HepG2 (cell line): ENCODE data around the gene ZNF546. TPM values are rescaled to one million over a fixed set of nuclear protein-coding genes. Genes with fewer than 3 reads are reported as not detected.

Experiments used
- CAMTA2 ChIP-seq: sonication (generic); formaldehyde crosslinking; IDR thresholded peaks from 2 replicates; pipeline ENCODE4 v1.4.0; 2020; ENCODE audit warnings: mild to moderate bottlenecking, missing genetic modification reagents, borderline replicate concordance
- CCAR2 ChIP-seq: fragments of 200-400 bp; formaldehyde crosslinking; optimal IDR thresholded peaks from 2 replicates; pipeline ENCODE3; 2018; ENCODE audit warnings: low read depth, mild to moderate bottlenecking, low read length, moderate library complexity
- CENPT ChIP-seq: sonication (generic); formaldehyde crosslinking; IDR thresholded peaks from 2 replicates; pipeline ENCODE4 v1.8.0; 2022; ENCODE audit warnings: low read depth, mild to moderate bottlenecking, moderate library complexity, missing genetic modification reagents
- DMTF1 ChIP-seq: sonication (generic); formaldehyde crosslinking; IDR thresholded peaks from 2 replicates; pipeline ENCODE4 v1.4.0; 2020; ENCODE audit warnings: mild to moderate bottlenecking, missing genetic modification reagents
- IKZF4 ChIP-seq: sonication (generic); formaldehyde crosslinking; IDR thresholded peaks from 2 replicates; pipeline ENCODE4 v1.5.1; 2020; ENCODE audit warnings: borderline replicate concordance, mild to moderate bottlenecking, low read depth, missing genetic modification reagents; ENCODE audit errors: not compliant biosample characterization
- KDM3A ChIP-seq: IDR thresholded peaks from 2 replicates; pipeline ENCODE4 v1.6.1; 2018; ENCODE audit warnings: low read depth, missing compliant biosample characterization
- KDM5B ChIP-seq: sonication (generic); formaldehyde crosslinking; IDR thresholded peaks from 2 replicates; pipeline ENCODE4 v1.4.0; 2020; ENCODE audit warnings: missing genetic modification reagents, mild to moderate bottlenecking, borderline replicate concordance
- NR0B2 ChIP-seq: sonication (generic); formaldehyde crosslinking; IDR thresholded peaks from 2 replicates; pipeline ENCODE4 v1.4.0; 2020; ENCODE audit warnings: mild to moderate bottlenecking, missing genetic modification reagents
- NR2F2 ChIP-seq: IDR thresholded peaks from 2 replicates; pipeline ENCODE4 v1.6.1; 2012; ENCODE audit warnings: low read depth, inconsistent platforms, borderline replicate concordance
- ONECUT2 ChIP-seq: sonication (generic); formaldehyde crosslinking; IDR thresholded peaks from 2 replicates; pipeline ENCODE4 v1.4.0; 2020; ENCODE audit warnings: missing genetic modification reagents
- PLRG1 ChIP-seq: fragments of 450-650 bp; conservative IDR thresholded peaks from 2 replicates; pipeline ENCODE4 v1.6.1; 2016
- POGK ChIP-seq: sonication (generic); formaldehyde crosslinking; conservative IDR thresholded peaks from 2 replicates; pipeline ENCODE4 v1.8.0; 2022; ENCODE audit warnings: mild to moderate bottlenecking, moderate library complexity, missing genetic modification reagents
- RFXAP ChIP-seq: sonication (generic); formaldehyde crosslinking; IDR thresholded peaks from 2 replicates; pipeline ENCODE4 v1.4.0; 2020; ENCODE audit warnings: missing genetic modification reagents, borderline replicate concordance
- SAP130 ChIP-seq: IDR thresholded peaks from 2 replicates; pipeline ENCODE4 v1.6.1; 2016; ENCODE audit warnings: low read depth
- ZMYM3 ChIP-seq: sonication (generic); formaldehyde crosslinking; IDR thresholded peaks from 2 replicates; pipeline ENCODE4 v1.5.1; 2020; ENCODE audit warnings: mild to moderate bottlenecking, missing genetic modification reagents
- ZNF232 ChIP-seq: sonication (generic); formaldehyde crosslinking; IDR thresholded peaks from 2 replicates; pipeline ENCODE4 v1.4.0; 2020; ENCODE audit warnings: missing genetic modification reagents, borderline replicate concordance
- ZNF331 ChIP-seq: sonication (generic); formaldehyde crosslinking; IDR thresholded peaks from 2 replicates; pipeline ENCODE4 v1.4.0; 2020; ENCODE audit warnings: missing genetic modification reagents
- ZNF354B ChIP-seq: sonication (generic); formaldehyde crosslinking; IDR thresholded peaks from 2 replicates; pipeline ENCODE4 v1.8.0; 2022; ENCODE audit warnings: mild to moderate bottlenecking, missing genetic modification reagents
- ZNF362 ChIP-seq: sonication (generic); formaldehyde crosslinking; IDR thresholded peaks from 2 replicates; pipeline ENCODE4 v1.4.0; 2020; ENCODE audit warnings: missing genetic modification reagents, mild to moderate bottlenecking, borderline replicate concordance
- ZNF484 ChIP-seq: sonication (generic); formaldehyde crosslinking; IDR thresholded peaks from 2 replicates; pipeline ENCODE4 v1.5.1; 2020; ENCODE audit warnings: mild to moderate bottlenecking, low read depth, missing genetic modification reagents, borderline replicate concordance
- ZNF496 ChIP-seq: sonication (generic); formaldehyde crosslinking; IDR thresholded peaks from 2 replicates; pipeline ENCODE4 v1.8.1; 2023; ENCODE audit warnings: mild to moderate bottlenecking, moderate library complexity, missing genetic modification reagents; ENCODE audit not compliant: insufficient replicate concordance
- ZNF501 ChIP-seq: sonication (generic); formaldehyde crosslinking; IDR thresholded peaks from 2 replicates; pipeline ENCODE4 v1.5.1; 2020; ENCODE audit warnings: mild to moderate bottlenecking, moderate library complexity, missing genetic modification reagents
- ZNF576 ChIP-seq: sonication (generic); formaldehyde crosslinking; IDR thresholded peaks from 2 replicates; pipeline ENCODE4 v1.4.0; 2020; ENCODE audit warnings: mild to moderate bottlenecking, missing genetic modification reagents
- ZNF615 ChIP-seq: sonication (generic); formaldehyde crosslinking; IDR thresholded peaks from 2 replicates; pipeline ENCODE4 v1.5.0; 2020; ENCODE audit warnings: mild to moderate bottlenecking, missing genetic modification reagents, borderline replicate concordance
- polyA plus RNA-seq, 8 experiments: library from polyadenylated mRNA; depleted of rRNA in 3 of 8; stranded (reverse) in 7 of 8; unstranded in 1 of 8; fragments of >200 nt; fragmentation: Illumina TruSeq in 4 of 8; extraction: Trizol in 4 of 8; gene quantifications; 2 replicates each; pipeline versions ENCODE4 v1.2.1 to v1.2.3, GENCODE V29; 2011 to 2016; ENCODE audit warnings: low read depth in 4 of 8, missing spikeins in 1 of 8, mixed read lengths in 1 of 8; ENCODE audit not compliant: insufficient read depth in 1 of 8
- total RNA-seq, 5 experiments: library from RNA; depleted of rRNA; stranded (reverse); fragments of >200 nt; fragmentation: Illumina TruSeq; extraction: Trizol; gene quantifications; 2 replicates each; pipeline ENCODE4 v1.2.3, GENCODE V29; 2016; ENCODE audit warnings: low read depth in 1 of 5

The ZNF546 gene
- total and polyA plus RNA-seq, 2 of the 13 experiments (the other 11 are each of a cell fraction or from before 2014, with no cell fraction given) = 2.2 to 4.1 TPM

GRCh38 chr19:39970675-39971379, 26.0 kb upstream of the ZNF546 start, which contains the start of gene PSMC4 (continued):
- TF ChIP-seq ZNF362 (CRISPR knock-in tag) (no peak; the same call in 1 of the 2 replicates), RFXAP (peak; percentile 81), CCAR2 (no peak), DMTF1 (no peak), SAP130 (CRISPR knock-in tag) (peak; percentile 97), ZNF576 (CRISPR knock-in tag) (no peak), POGK (CRISPR knock-in tag) (peak; percentile 96), ZMYM3 (peak; percentile 66; the same call in 1 of the 2 replicates), KDM3A (CRISPR knock-in tag) (peak; percentile 93), ZNF496 (CRISPR knock-in tag) (no peak), NR2F2 (no peak; the same call in 1 of the 2 replicates), NR0B2 (CRISPR knock-in tag) (peak; percentile 41; the same call in 1 of the 2 replicates), ZNF501 (CRISPR knock-in tag) (peak; percentile 54), CENPT (CRISPR knock-in tag) (no peak), ZNF331 (CRISPR knock-in tag) (peak; percentile 84), CAMTA2 (CRISPR knock-in tag) (no peak), ONECUT2 (CRISPR knock-in tag) (no peak), ZNF615 (CRISPR knock-in tag) (no peak), IKZF4 (CRISPR knock-in tag) (no peak), PLRG1 (no peak), ZNF354B (CRISPR knock-in tag) (no peak), ZNF232 (CRISPR knock-in tag) (0 out of 2 replicates have a peak, but pooled peaks have one; percentile 70), KDM5B (CRISPR knock-in tag) (peak; percentile 95; the same call in 1 of the 2 replicates), ZNF484 (no peak)
